Activated B cell treated with CpG ODN at 0.5 μM for 24 hours (primary cell): Measurements from ENCODE around the gene ADAMTS5. TPM values are rescaled to one million over a fixed set of nuclear protein-coding genes. Genes with fewer than 3 reads are reported as not detected.

ENCODE experiments used
- ATAC-seq: fragments of 200-7000 bp; cut with Tn5 transposase; one replicate; pipeline ENCODE4 v1.10.0; 2021; ENCODE audit warnings: low read depth, mild to moderate bottlenecking, moderate library complexity
- CTCF ChIA-PET: fragments of 350-600 bp; sonication (Branson Sonifier 250); formaldehyde crosslinking; loops from one replicate; lab custom pipeline; 2021; ENCODE audit warnings: antibody characterized with exemption; lab: Charles Lee
- POLR2A ChIA-PET: fragments of 350-600 bp; sonication (Branson Sonifier 250); formaldehyde crosslinking; loops from one replicate; lab custom pipeline; 2021; ENCODE audit warnings: antibody characterized with exemption; lab: Charles Lee
- DNase-seq: peaks from one replicate; pipeline ENCODE4 v3.0.0; 2022
- H3K27ac Mint-ChIP-seq: one replicate; pipeline ENCODE4 v1.8.0; 2020; ENCODE audit warnings: mixed read lengths
- H3K27me3 Mint-ChIP-seq: one replicate; pipeline ENCODE4 v1.8.0; 2021; ENCODE audit warnings: mixed read lengths
- H3K36me3 Mint-ChIP-seq: one replicate; pipeline ENCODE4 v1.8.0; 2021; ENCODE audit warnings: low read depth, mixed read lengths
- H3K4me1 Mint-ChIP-seq: one replicate; pipeline ENCODE4 v1.8.0; 2021; ENCODE audit warnings: mixed read lengths
- H3K4me3 Mint-ChIP-seq: one replicate; pipeline ENCODE4 v1.8.0; 2020; ENCODE audit warnings: mild to moderate bottlenecking, mixed read lengths
- H3K9me3 Mint-ChIP-seq: one replicate; pipeline ENCODE4 v1.8.0; 2020; ENCODE audit warnings: mixed read lengths
- intact Hi-C: fragments of 100-400 bp; cut with micrococcal nuclease; formaldehyde crosslinking; loops from one replicate; pipeline ENCODE4 v1.15.1; 2024
- total RNA-seq: library from RNA; stranded (reverse); gene quantifications from 2 replicates; pipeline ENCODE4 v1.2.3, GENCODE V29; 2022
- TF ChIP-seq, protein P1 (sequence below): fragments of 200-600 bp; IDR thresholded peaks from one replicate; pipeline ENCODE4 v1.8.0; 2022; ENCODE audit warnings: antibody characterized with exemption, mild to moderate bottlenecking

Gene ADAMTS5
- total RNA-seq, 1 donor from 2014 or later, result not detected

DNA sequence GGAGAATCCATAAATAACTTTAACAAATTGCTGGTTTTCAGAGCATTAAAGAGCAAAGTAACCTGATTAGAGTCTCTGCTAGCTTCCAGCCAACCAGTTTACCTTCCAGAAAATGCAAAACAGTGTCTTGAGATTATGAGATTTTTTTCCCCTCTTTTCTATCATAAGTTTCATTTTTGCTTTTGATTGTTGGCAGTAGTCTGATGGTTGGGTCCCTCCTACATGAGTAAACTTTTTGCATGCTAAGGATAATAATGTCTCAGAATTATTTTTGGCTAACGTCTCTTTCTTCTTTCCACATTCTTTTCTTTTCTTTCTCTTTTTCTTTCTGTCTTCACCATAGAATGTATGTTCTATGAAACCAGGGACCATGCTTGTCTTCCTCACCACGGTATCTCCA lies 6.3 kb upstream of the ADAMTS5 start:
- CTCF ChIA-PET, result no interaction called here

DNA sequence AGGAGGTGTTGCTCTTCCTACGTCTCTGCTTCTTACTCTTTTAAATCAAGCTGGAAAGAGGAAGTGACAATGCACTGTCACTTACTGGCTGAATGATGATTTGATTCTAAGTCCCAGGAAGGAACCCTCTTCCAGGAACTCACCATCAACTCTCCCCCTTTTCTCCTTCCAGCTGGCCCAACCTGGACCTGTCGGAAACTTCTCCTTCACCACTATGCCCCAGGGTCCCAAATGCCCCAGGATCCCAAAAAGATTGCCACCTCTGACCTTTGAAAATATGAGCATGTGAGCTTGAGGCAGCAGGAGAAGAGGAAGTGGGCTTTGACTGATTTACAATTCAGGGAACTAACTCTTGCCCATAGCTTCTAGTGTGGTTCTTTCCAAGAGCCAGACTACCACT lies 5.3 kb upstream of the ADAMTS5 start:
- ChIA-PET POLR2A (no interaction called here), CTCF (no interaction called here)
- intact Hi-C loops, result no loop called here
- H3K4me1 Mint-ChIP-seq, result no peaks in the 10 kb centered on the region
- ATAC-seq (no peak), DNase-seq (no peak)
- no peak overlapping the region for H3K4me3 Mint-ChIP-seq
- H3K36me3 Mint-ChIP-seq, result no peaks in the 10 kb centered on the region
- peaks cover 6% of the 10 kb centered on the region for H3K27me3 Mint-ChIP-seq
- H3K27ac Mint-ChIP-seq, result no peak overlapping the region
- TF ChIP-seq, protein P1, sequence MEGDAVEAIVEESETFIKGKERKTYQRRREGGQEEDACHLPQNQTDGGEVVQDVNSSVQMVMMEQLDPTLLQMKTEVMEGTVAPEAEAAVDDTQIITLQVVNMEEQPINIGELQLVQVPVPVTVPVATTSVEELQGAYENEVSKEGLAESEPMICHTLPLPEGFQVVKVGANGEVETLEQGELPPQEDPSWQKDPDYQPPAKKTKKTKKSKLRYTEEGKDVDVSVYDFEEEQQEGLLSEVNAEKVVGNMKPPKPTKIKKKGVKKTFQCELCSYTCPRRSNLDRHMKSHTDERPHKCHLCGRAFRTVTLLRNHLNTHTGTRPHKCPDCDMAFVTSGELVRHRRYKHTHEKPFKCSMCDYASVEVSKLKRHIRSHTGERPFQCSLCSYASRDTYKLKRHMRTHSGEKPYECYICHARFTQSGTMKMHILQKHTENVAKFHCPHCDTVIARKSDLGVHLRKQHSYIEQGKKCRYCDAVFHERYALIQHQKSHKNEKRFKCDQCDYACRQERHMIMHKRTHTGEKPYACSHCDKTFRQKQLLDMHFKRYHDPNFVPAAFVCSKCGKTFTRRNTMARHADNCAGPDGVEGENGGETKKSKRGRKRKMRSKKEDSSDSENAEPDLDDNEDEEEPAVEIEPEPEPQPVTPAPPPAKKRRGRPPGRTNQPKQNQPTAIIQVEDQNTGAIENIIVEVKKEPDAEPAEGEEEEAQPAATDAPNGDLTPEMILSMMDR, result no peak
- H3K9me3 Mint-ChIP-seq, result no peaks in the 10 kb centered on the region

More for the DNA sequence above, 6.3 kb upstream of the ADAMTS5 start:
- no peaks in the 10 kb centered on the region for H3K4me1 Mint-ChIP-seq
- TF ChIP-seq, protein P1, result no peak
- ATAC-seq (no peak), DNase-seq (no peak)
- no peaks in the 10 kb centered on the region for H3K36me3 Mint-ChIP-seq
- no peak overlapping the region for H3K27ac Mint-ChIP-seq
- peaks cover 1% of the 10 kb centered on the region for H3K27me3 Mint-ChIP-seq
- intact Hi-C loops, result no loop called here
- H3K4me3 Mint-ChIP-seq, result no peak overlapping the region
- peaks cover 3% of the 10 kb centered on the region for H3K9me3 Mint-ChIP-seq
- POLR2A ChIA-PET, result interaction anchor here (0.6 kb wide), 1 partner anchor 807 kb away, joined by 4 read pairs; no protein-coding TSS in a partner anchor

DNA sequence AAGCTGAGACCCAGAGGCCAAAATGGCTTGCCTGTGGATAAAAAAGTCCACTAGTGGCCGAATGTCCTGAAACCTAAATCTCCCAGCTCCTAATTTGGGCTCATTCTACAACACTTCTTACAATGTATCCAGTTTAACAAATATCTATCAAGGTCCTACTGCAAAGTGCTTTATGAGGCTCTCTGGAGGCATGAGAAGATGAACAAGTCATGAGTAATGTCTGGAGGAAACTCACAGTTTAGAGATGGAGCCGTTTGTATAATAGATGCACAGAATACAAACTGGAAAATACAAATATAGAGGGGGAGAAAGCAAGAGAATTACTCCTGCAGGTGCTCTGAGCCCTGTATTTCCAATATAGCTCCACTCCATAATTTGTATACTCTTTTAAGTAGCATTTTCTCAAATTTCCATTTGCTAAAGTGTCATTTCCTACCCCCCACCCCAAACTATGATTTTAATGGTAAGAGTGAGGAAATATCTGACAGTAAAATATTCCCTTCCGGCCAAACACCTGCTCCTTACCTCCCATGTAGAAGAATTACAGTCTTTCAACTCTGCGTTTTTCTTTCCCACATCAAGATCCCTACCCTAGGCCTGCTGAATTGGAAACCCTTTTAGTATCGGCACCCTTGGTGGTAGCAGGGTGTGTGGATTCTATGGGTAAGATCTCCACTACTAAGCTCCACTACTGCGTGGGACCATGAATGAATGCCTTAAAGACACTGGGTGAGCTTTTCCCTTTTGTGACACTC lies 3.3 kb upstream of the ADAMTS5 start:
- no peaks in the 10 kb centered on the region for H3K36me3 Mint-ChIP-seq
- no peak overlapping the region for H3K4me3 Mint-ChIP-seq
- CTCF ChIA-PET, result no interaction called here
- DNase-seq (no peak), ATAC-seq (no peak)
- H3K9me3 Mint-ChIP-seq, result no peaks in the 10 kb centered on the region
- TF ChIP-seq, protein P1, result no peak
- intact Hi-C loops, result no loop called here
- no peak overlapping the region for H3K27ac Mint-ChIP-seq
- POLR2A ChIA-PET, result no interaction called here
- peaks cover 17% of the 10 kb centered on the region for H3K27me3 Mint-ChIP-seq
- no peaks in the 10 kb centered on the region for H3K4me1 Mint-ChIP-seq

DNA sequence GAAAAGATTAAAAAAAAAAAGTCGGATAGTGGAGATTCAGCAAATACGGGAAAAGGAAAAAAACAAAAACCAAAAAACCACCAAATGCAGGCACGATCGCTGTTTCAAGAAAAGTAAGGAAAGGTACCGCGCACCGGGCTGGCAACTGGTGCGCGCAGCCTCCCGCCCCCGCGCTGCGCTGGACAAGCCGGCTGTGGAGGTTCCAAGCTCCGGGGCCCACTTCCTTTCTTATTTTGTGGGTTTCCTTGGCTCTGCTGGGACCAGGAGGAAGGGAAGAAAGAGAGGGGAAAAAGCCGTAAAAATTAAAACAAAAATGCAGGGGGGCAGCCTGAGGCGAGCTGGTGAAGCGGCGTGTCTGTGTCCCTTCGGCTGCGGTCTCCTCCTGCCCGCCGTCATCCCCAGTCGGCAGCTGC lies 233 bp downstream of the ADAMTS5 start:
- ChIA-PET CTCF (no interaction called here), POLR2A (no interaction called here)
- H3K27me3 Mint-ChIP-seq, result peaks cover 28% of the 10 kb centered on the region
- no peaks in the 10 kb centered on the region for H3K9me3 Mint-ChIP-seq
- TF ChIP-seq, protein P1, result no peak
- no peak overlapping the region for H3K27ac Mint-ChIP-seq
- intact Hi-C loops, result no loop called here
- H3K4me3 Mint-ChIP-seq, result no peak overlapping the region
- H3K4me1 Mint-ChIP-seq, result no peaks in the 10 kb centered on the region
- H3K36me3 Mint-ChIP-seq, result no peaks in the 10 kb centered on the region
- no peak for ATAC-seq
- DNase-seq, result no peak

DNA sequence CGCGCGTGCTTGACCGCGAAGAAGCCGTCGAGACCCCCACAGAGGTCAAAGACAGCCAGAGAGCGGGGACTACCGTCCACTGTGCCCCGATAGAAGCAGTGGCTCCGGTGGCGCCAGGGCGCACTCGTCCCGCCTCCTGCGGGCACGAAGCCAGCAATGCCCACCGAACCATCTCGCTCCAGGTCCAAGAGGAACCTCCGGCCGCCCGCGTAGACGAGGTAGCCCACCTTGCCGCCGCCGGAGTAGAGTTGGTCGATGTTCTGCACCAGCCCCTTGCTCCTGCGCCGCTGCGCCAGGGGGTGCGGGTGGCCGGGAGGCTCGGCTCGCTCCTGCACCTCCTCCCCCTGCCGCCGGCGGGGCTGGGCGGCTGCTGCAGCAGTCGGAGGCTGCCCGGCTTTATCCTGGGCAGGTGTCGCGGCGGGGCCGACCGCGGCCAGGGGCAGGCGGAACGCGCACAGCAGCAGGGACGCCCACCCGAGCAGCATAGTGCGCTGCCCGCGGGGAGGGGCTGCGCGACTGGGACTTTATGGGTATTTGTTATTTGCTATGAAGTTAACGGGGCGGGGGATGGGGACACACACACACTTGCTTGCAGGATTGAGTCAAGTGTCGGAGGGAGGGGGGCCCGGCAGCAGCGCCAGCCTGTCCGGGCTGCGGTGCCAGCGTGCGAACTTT lies 844 bp downstream of the ADAMTS5 start:
- no peak for DNase-seq
- intact Hi-C loops, result no loop called here
- H3K27me3 Mint-ChIP-seq, result peaks cover 28% of the 10 kb centered on the region
- TF ChIP-seq, protein P1, result no peak
- ChIA-PET POLR2A (no interaction called here), CTCF (no interaction called here)
- no peaks in the 10 kb centered on the region for H3K9me3 Mint-ChIP-seq
- ATAC-seq, result no peak
- no peaks in the 10 kb centered on the region for H3K4me1 Mint-ChIP-seq
- H3K36me3 Mint-ChIP-seq, result no peaks in the 10 kb centered on the region
- no peak overlapping the region for H3K27ac Mint-ChIP-seq
- no peak overlapping the region for H3K4me3 Mint-ChIP-seq
